K562 (cell line): Measurements from ENCODE around the gene H2AZ2. TPM values are rescaled to one million over a fixed set of nuclear protein-coding genes. Genes with fewer than 3 reads are reported as not detected.

Experiments used
- ATAC-seq: fragments of 200-7000 bp; cut with Tn5 transposase; 3 replicates; pipeline ENCODE4 v1.9.1; 2020; ENCODE audit warnings: moderate library complexity
- BruUV-seq: library from RNA; stranded (reverse); fragments of 400-500 nt; replicated peaks from 2 replicates; lab custom pipeline; 2021; lab: Mats Ljungman, UMichigan
- CTCF ChIA-PET: fragments of 300-600 bp; formaldehyde crosslinking; extraction: SDS; loops from one replicate; lab custom pipeline; 2021; ENCODE audit warnings: low intra/inter-chr PET ratio; lab: Yijun Ruan, JAX
- POLR2A ChIA-PET: fragments of 300-600, 350-650 bp; sonication (Branson Sonifier 250); formaldehyde crosslinking; extraction: SDS; loops from one replicate; lab custom pipeline; 2021; ENCODE audit warnings: antibody characterized with exemption, inconsistent platforms; lab: Yijun Ruan, JAX
- DNase-seq, 4 experiments: peaks; one replicate each; pipeline versions ENCODE4 v3.0.0 to v3.0.0-alpha.2; 2011 to 2018; ENCODE audit warnings: low spot score in 3 of 4, mixed read lengths in 3 of 4; ENCODE audit errors: extremely low read depth in 1 of 4
- FAIRE-seq: peaks from 2 replicates; lab custom pipeline; 2011; peaks lifted over from hg19 to GRCh38; lab: Jason Lieb, UNC
- H2AFZ ChIP-seq: 2 replicates; pipeline ENCODE4 v1.6.0; 2011; ENCODE audit warnings: low read depth, low read length, control low read depth, inconsistent platforms
- H3K27ac ChIP-seq: fragments of 200-600 bp; 3 replicates; pipeline ENCODE4 v1.8.0; 2011; ENCODE audit warnings: low read depth, mild to moderate bottlenecking, control low read depth, inconsistent platforms, low read length, moderate library complexity, mixed read lengths; ENCODE audit errors: extremely low read depth
- H3K27me3 ChIP-seq, 2 experiments: fragments of 300-600 bp in 1 of 2; 2 replicates in 1 of 2; 3 replicates in 1 of 2; pipeline versions ENCODE4 v1.6.0 to v1.8.0; 2011; ENCODE audit warnings: inconsistent platforms in 2 of 2, low read length in 2 of 2, mild to moderate bottlenecking in 1 of 2, mixed read lengths in 1 of 2, moderate library complexity in 1 of 2; ENCODE audit not compliant: control insufficient read depth in 2 of 2, insufficient read depth in 2 of 2
- H3K36me3 ChIP-seq: fragments of 300-600 bp; 3 replicates; pipeline ENCODE4 v1.8.0; 2011; ENCODE audit warnings: mild to moderate bottlenecking, low read length, inconsistent platforms; ENCODE audit not compliant: control insufficient read depth, insufficient read depth
- H3K4me1 ChIP-seq, 2 experiments: fragments of 200-600 bp in 1 of 2; replicated peaks in 1 of 2; 2 replicates in 1 of 2; 3 replicates in 1 of 2; pipeline versions ENCODE4 v1.5.1 to v1.8.0; 2011; ENCODE audit warnings: inconsistent platforms in 2 of 2, low read length in 2 of 2, mild to moderate bottlenecking in 1 of 2, mixed read lengths in 1 of 2, moderate library complexity in 1 of 2; ENCODE audit not compliant: control insufficient read depth in 2 of 2, insufficient read depth in 2 of 2
- H3K4me2 ChIP-seq: 2 replicates; pipeline ENCODE4 v1.6.1; 2011; ENCODE audit warnings: low read length, control low read depth, inconsistent platforms, mixed read lengths; ENCODE audit not compliant: insufficient read depth
- H3K4me3 ChIP-seq: fragments of 200-600 bp; sonication (generic), shearing (Covaris generic); 2 replicates; pipeline ENCODE4 v1.5.1; 2016; ENCODE audit warnings: control low read depth, inconsistent platforms
- H3K79me2 ChIP-seq: fragments of 200-600 bp; 3 replicates; pipeline ENCODE4 v1.8.0; 2011; ENCODE audit warnings: low read length, inconsistent platforms; ENCODE audit not compliant: control insufficient read depth, insufficient read depth
- H3K9ac ChIP-seq, 2 experiments: 2 replicates each; pipeline versions ENCODE4 v1.6.0 to v1.6.1; 2011; ENCODE audit warnings: low read depth in 2 of 2, low read length in 2 of 2, control low read depth in 1 of 2, inconsistent platforms in 1 of 2, mild to moderate bottlenecking in 1 of 2, mixed read lengths in 1 of 2; ENCODE audit not compliant: insufficient read depth in 1 of 2
- H3K9me1 ChIP-seq: one replicate; pipeline ENCODE4 v1.6.0; 2011; ENCODE audit warnings: inconsistent platforms, mild to moderate bottlenecking, low read length, moderate library complexity; ENCODE audit not compliant: control insufficient read depth, insufficient read depth
- H3K9me3 ChIP-seq: replicated peaks from 2 replicates; pipeline ENCODE4 v1.5.1; 2011; ENCODE audit warnings: low read depth, low read length, inconsistent platforms; ENCODE audit not compliant: control insufficient read depth, insufficient read depth
- H4K20me1 ChIP-seq: replicated peaks from 2 replicates; pipeline ENCODE4 v1.6.1; 2011; ENCODE audit warnings: low read length, inconsistent platforms, mixed read lengths; ENCODE audit not compliant: control insufficient read depth, insufficient read depth
- AFF4 ChIP-seq: sonication (generic); formaldehyde crosslinking; IDR thresholded peaks from 2 replicates; pipeline ENCODE4 v1.8.0; 2023; ENCODE audit warnings: mild to moderate bottlenecking, missing genetic modification reagents
- CC2D1A ChIP-seq: fragments of 450-650 bp; IDR thresholded peaks from 2 replicates; pipeline ENCODE4 v1.6.1; 2017; ENCODE audit warnings: mild to moderate bottlenecking
- CREB1 ChIP-seq, 2 experiments: sonication (generic) in 1 of 2; formaldehyde crosslinking in 1 of 2; IDR thresholded peaks; 2 replicates each; pipeline versions ENCODE4 v1.6.1 to v1.8.0; 2012 to 2022; ENCODE audit warnings: inconsistent platforms in 1 of 2, mild to moderate bottlenecking in 1 of 2, missing genetic modification reagents in 1 of 2, moderate library complexity in 1 of 2
- E4F1 ChIP-seq: fragments of 250-450 bp; sonication (Bioruptor Pico); IDR thresholded peaks from 2 replicates; pipeline ENCODE4 v1.5.0; 2021; ENCODE audit warnings: mild to moderate bottlenecking, borderline replicate concordance
- HMGN3 ChIP-seq: IDR thresholded peaks from 2 replicates; pipeline ENCODE4 v1.6.1; 2011; ENCODE audit warnings: borderline replicate concordance, low read depth, mild to moderate bottlenecking, mixed read lengths, low read length; ENCODE audit not compliant: insufficient read length; ENCODE audit errors: extremely low read depth
- JUN ChIP-seq, 2 experiments: sonication (generic) in 1 of 2; formaldehyde crosslinking in 1 of 2; IDR thresholded peaks; 2 replicates each; pipeline versions ENCODE4 v1.6.1 to v1.8.0; 2012 to 2022; ENCODE audit warnings: borderline replicate concordance in 2 of 2, mild to moderate bottlenecking in 2 of 2, improper control_type of control experiment in 1 of 2, low read depth in 1 of 2, low read length in 1 of 2, missing genetic modification reagents in 1 of 2
- NR2F6 ChIP-seq: fragments of 450-650 bp; formaldehyde crosslinking; IDR thresholded peaks from 2 replicates; pipeline ENCODE4 v1.4.0; 2020; ENCODE audit warnings: mild to moderate bottlenecking
- NR4A1 ChIP-seq, 2 experiments: fragments of 250-450 bp in 1 of 2; fragments of 450-650 bp in 1 of 2; sonication (Bioruptor Pico) in 1 of 2; IDR thresholded peaks; 2 replicates each; pipeline versions ENCODE4 v1.4.0 to v1.6.1; 2016 to 2020; ENCODE audit warnings: mild to moderate bottlenecking in 2 of 2, missing compliant biosample characterization in 1 of 2, missing genetic modification characterization in 1 of 2, moderate library complexity in 1 of 2
- POLR2G ChIP-seq: fragments of 200-400 bp; formaldehyde crosslinking; IDR thresholded peaks from 2 replicates; pipeline ENCODE4 v1.6.1; 2017; ENCODE audit warnings: low read depth, mild to moderate bottlenecking, antibody characterized with exemption, low read length, moderate library complexity
- RBM17 ChIP-seq: fragments of 200-400 bp; formaldehyde crosslinking; IDR thresholded peaks from 2 replicates; pipeline ENCODE4 v1.6.1; 2017; ENCODE audit warnings: low read depth, mild to moderate bottlenecking, low read length, borderline replicate concordance
- RFX5 ChIP-seq: IDR thresholded peaks from 2 replicates; pipeline ENCODE4 v1.6.1; 2011; ENCODE audit warnings: low read depth, mild to moderate bottlenecking, improper control_type of control experiment, low read length
- SRSF1 ChIP-seq: fragments of 200-400 bp; formaldehyde crosslinking; IDR thresholded peaks from 2 replicates; pipeline ENCODE4 v1.6.1; 2017; ENCODE audit warnings: mild to moderate bottlenecking, low read depth, low read length, moderate library complexity
- TAF15 ChIP-seq: fragments of 200-400 bp; formaldehyde crosslinking; IDR thresholded peaks from 2 replicates; pipeline ENCODE4 v1.6.1; 2017; ENCODE audit warnings: mild to moderate bottlenecking, low read depth, low read length, moderate library complexity
- TAL1 ChIP-seq: fragments of 450-650 bp; IDR thresholded peaks from 2 replicates; pipeline ENCODE4 v1.6.1; 2016; ENCODE audit warnings: mild to moderate bottlenecking
- TBL1XR1 ChIP-seq, 2 experiments: IDR thresholded peaks; 2 replicates each; pipeline ENCODE4 v1.6.1; 2012; ENCODE audit warnings: improper control_type of control experiment in 2 of 2, low read length in 2 of 2, mild to moderate bottlenecking in 1 of 2
- TEAD2 ChIP-seq: fragments of 450-650 bp; IDR thresholded peaks from 2 replicates; pipeline ENCODE4 v1.6.1; 2016; ENCODE audit warnings: missing genetic modification characterization, control low read depth, missing compliant biosample characterization
- ZSCAN29 ChIP-seq: fragments of 450-650 bp; IDR thresholded peaks from 2 replicates; pipeline ENCODE4 v1.6.1; 2017
- WGBS: fragments of 100-300 bp; shearing (Covaris generic); methylation state at CpG from one replicate; pipeline ENCODE4 v1.1.6; 2016; ENCODE audit warnings: low coverage, mixed read lengths; ENCODE audit not compliant: insufficient coverage; ENCODE audit errors: missing lambda C conversion rate; 5-methylcytosine and 5-hydroxymethylcytosine counted together
- in situ Hi-C: fragments of 300-500 bp; cut with MboI; formaldehyde crosslinking; loops from 4 replicates; pipeline ENCODE4 v1.15.0; 2018; ENCODE audit warnings: inconsistent platforms, mixed read lengths
- intact Hi-C: fragments of 100-400 bp; cut with micrococcal nuclease; formaldehyde crosslinking; loops from 2 replicates; pipeline ENCODE4 v1.14.2; 2022
- polyA plus RNA-seq, 8 experiments: library from polyadenylated mRNA; depleted of rRNA in 4 of 8; stranded (reverse) in 5 of 8; unstranded in 3 of 8; fragments of >200 nt; fragmentation: Nextera tagmentation in 2 of 8; fragmentation: Illumina TruSeq in 1 of 8; extraction: Ambion mirVana in 2 of 8; extraction: Trizol in 1 of 8; gene quantifications; 2 replicates each; pipeline versions ENCODE4 v1.2.1 to v1.2.3, GENCODE V29; 2011 to 2014; ENCODE audit warnings: inconsistent platforms in 1 of 8, missing spikeins in 1 of 8
- total RNA-seq, 7 experiments: library from RNA; depleted of rRNA in 6 of 7; stranded (reverse); fragments of >200 nt in 6 of 7; fragmentation: Illumina TruSeq in 2 of 7; extraction: Trizol in 2 of 7; gene quantifications; 2 replicates each; pipeline versions ENCODE4 v1.2.1 to v1.2.3, GENCODE V29; 2011 to 2021; ENCODE audit warnings: low replicate concordance in 1 of 7

H2AZ2 gene
- total and polyA plus RNA-seq, 9 of the 15 experiments (the other 6 are each of a cell fraction or from before 2014, with no cell fraction given): 105 to 382 (median 286) TPM

- Histone ChIP-seq H3K4me2 (no peak overlapping the region), H3K27me3 (no peaks in the 10 kb centered on the region), H3K9me3 (no peaks in the 10 kb centered on the region), H3K9me1 (no peaks in the 10 kb centered on the region), H3K4me1 (peaks cover 3 to 9% of the 10 kb centered on the region in 2 experiments; a peak in 2 of 5 replicates), H4K20me1 (peaks cover 32% of the 10 kb centered on the region), H3K27ac (no peak overlapping the region), H3K36me3 (peaks cover 64% of the 10 kb centered on the region), H3K4me3 (no peak overlapping the region), H2AFZ (no peak overlapping the region), H3K79me2 (peaks cover 40% of the 10 kb centered on the region), H3K9ac (no peak overlapping the region)
- ChIA-PET POLR2A (interaction anchor here (0.6 to 1.9 kb wide), 6 partner anchors 9 to 559 kb away, joined by 3 to 7 read pairs (median 4); no protein-coding TSS in a partner anchor), CTCF (no interaction called here)
- in situ Hi-C loops: no loop called here
- intact Hi-C loops: no loop called here
- ATAC-seq (no peak), DNase-seq (no peak), FAIRE-seq (no peak)
- WGBS: 89% methylated on average over 5 of the region's 5 CpGs
- BruUV-seq: no TSS peak
- TF ChIP-seq TEAD2 (tag): no peak
- no peak for TF ChIP-seq TBL1XR1 (IDR thresholded peaks at IDR 0.05; ENCODE audit: low read length in 2 of 2)
- TF ChIP-seq AFF4 (CRISPR knock-in tag): no peak
- TF ChIP-seq CREB1 (IDR thresholded peaks at IDR 0.05): no peak
- TF ChIP-seq CREB1 (CRISPR knock-in tag; IDR thresholded peaks at IDR 0.05): no peak
- TF ChIP-seq RBM17: no peak
- TF ChIP-seq POLR2G: peak; percentile 26; the same call in 1 of the 2 replicates
- TF ChIP-seq JUN (IDR thresholded peaks at IDR 0.05; ENCODE audit: borderline replicate concordance, low read depth, low read length): no peak
- no peak for TF ChIP-seq JUN (CRISPR knock-in tag; IDR thresholded peaks at IDR 0.05; ENCODE audit: borderline replicate concordance)
- no peak for TF ChIP-seq CC2D1A
- TF ChIP-seq TAL1: no peak
- TF ChIP-seq SRSF1: no peak
- TF ChIP-seq HMGN3: no peak
- no peak for TF ChIP-seq TAF15
- no peak for TF ChIP-seq NR2F6 (CRISPR knock-in tag)
- TF ChIP-seq NR4A1 (CRISPR knock-in tag; IDR thresholded peaks at IDR 0.05): no peak
- TF ChIP-seq NR4A1 (tag; IDR thresholded peaks at IDR 0.05): no peak
- TF ChIP-seq ZSCAN29: no peak
- TF ChIP-seq E4F1 (CRISPR knock-in tag): no peak
- TF ChIP-seq RFX5: no peak
Observed at GRCh38 chr7:44801890-44802289, 46.0 kb downstream of the H2AZ2 start.
